Activated CD4-positive, alpha-beta T cell treated with anti-CD3 and anti-CD28 coated beads, Interleukin-2, Interleukin-4, amounts not matched to agents 100 ng/mL and 50 ng/mL, durations not matched to agents 16 hours and 8 hours (primary cell): ENCODE data around the gene MEN1.

ENCODE experiments used
- DNase-seq: peaks from one replicate; pipeline ENCODE4 v3.0.0-alpha.2; 2020; ENCODE audit warnings: low spot score

The MEN1 gene

DNA sequence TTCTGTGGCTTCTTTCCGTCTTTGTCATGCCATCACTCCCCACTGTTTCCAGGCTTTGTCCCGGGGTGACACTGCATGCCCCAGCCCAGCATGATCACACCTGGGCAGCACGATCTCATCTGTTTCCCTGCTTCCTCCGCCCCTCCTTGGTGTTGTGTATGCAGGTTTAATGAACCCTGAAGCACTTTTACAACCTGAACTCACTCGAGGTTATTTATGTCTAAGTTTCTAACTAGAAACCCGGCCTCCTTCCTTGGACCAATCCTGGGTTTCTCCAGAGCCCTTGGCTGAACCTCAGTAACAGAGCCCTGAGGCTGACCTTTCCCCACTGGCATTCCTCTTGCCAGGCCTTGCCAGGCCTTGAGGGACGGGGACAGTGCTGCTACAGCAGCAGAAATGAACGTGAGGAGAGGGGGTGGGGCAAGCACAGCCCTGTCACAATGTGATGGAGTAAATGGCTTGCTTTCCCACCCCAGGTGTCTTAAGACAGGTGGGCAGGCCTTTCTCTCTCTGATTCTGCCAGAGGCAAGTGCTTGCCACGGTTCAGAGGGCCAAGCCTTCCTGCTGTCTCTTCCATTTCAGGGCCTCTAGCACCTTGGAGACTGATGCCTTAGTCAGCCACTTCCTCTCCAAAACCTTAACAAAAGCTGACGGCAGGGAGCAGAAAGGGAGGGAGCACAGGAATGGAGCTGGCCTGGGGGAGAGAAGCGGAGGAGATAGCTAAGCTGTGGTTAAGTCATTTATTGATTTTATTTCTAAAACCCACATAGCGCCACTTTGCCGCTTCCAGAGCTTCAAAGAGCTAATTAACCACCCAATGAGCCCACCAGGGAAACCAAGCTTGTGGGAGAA, 47.5 kb downstream of the MEN1 start:
- DNase-seq: no peak

DNA sequence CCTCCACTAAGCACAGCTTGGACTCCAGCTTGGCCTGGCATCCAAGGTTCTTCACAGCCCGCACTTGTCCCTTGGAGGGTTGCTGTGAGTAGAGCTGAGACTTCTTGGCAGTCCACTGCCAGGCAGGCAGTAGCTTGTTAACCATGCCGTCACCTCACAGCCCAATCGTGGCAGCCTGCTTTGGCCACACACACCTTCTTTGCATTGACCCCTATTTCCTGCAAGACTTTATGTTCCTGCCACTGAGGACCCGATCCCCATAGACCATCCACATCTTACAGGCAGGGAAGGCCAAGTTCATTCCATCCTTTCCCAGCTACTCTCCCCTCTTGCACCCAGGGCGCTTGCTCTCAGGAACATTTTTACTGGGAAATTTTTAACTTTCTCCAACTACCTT, 48.1 kb downstream of the MEN1 start:
- no peak for DNase-seq

DNA sequence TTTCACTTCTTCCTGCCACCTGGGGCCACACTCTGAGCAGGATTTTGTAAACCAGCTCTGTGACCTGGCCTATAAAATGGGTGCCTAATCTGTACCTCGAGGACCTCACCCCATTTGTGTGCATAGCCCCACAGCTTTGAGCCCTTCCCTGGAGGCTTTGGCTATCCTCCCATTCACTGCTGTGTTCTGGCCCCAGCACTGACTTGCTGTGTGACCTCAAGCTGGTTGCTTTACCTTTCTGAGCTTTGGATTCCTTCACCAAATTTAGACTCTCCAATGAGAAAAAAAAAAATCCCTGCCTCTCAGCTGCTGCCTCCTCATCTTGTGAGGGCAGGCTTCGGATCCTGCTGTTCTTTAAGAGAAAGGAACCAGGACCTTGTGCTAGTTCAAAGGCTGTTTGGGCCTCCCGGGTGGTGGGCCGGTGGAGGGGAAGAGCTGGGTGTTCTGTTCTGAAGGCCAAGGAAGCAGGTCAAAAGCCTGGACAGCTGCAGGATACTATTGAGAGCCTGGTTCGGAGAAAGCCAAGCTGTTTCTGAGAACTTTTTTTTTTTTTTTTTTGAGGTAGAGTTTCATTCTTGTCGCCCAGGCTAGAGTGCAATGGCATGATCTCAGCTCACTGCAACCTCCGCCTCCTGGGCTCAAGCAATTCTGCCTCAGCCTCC, 49.5 kb downstream of the MEN1 start:
- DNase-seq: no peak

DNA sequence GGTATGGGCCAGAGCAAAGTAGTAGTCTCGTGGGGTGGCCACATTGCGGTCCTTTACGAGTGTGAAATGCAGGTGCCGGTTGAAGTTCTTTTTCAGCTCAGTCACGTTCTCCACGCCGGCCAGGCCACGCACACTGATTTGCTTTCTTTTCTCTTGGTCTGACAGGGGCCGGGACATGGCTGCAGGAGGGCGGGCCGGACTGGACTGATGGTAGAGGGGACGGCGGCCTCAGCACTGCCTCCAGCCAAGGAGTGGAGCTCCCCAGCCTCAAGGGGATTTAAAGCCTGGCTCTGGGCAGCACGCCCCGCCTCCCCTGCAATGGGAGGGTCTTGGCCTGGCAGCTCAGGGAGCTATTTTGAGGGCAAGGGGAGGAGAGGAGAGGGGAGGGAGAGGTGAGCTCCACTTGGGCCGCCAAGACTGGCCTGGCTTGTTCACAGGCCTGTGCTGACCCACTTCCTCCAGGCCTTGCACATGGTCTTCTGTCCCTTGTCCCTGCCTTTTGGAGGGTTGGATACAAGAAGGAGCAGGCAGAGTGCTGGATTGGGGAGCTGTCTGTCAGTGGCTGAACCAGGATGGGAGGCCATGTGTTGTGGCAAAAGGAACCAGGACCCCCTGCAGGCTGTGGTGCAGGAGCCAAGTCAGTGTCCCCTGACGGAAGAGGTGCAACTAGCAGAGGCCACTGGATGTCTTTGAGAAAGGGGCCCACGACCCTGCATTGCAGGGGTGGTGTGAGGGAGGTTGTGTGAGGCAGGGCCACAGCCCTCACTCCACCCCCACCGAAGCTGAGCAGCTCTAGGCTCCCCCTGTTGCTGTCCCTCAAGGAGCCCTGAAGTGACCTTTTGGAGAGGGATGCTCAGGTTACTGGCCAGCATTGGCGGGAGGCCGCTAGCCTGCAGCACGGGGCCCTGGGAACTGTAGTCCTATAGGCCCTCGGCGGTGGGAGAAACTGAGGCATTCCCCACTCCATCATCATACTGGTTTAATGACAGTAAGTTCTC, 50.3 kb downstream of the MEN1 start, which contains the start of gene PYGM:
Gene PYGM, minus strand, starts transcription at position 253 of the 998 bp plus-strand sequence. Its CDS starts 76 bp downstream, at position 177.
- no peak for DNase-seq

DNA sequence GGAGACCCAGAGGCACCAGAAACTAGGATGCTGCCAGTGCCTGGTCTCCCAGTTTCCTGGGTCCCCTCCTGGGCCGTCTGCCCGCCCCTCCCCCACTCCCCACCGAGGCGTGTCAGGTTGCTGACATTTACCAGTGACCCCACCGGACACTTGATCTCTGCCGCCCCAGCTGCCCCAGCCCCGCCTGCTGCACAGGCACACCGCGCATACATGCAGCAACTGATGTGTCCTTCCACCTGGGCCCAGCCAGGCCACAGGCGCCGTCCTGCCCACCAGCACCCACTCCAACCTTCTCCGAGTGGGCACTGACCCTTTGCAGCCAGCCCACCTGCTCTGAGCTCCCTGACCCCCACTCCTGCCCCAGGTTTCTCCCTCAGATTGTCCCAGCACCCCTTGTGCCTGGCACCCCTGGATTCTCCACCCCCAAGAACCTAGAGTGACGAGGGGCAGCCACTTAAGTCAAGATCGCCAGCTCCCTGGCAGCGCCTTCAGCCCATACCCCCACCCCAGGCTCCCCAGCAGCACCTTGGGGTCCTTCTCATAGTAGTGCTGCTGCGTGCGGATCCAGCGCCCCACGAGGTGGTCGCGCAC, 51.1 kb downstream of the MEN1 start:
- no peak for DNase-seq

DNA sequence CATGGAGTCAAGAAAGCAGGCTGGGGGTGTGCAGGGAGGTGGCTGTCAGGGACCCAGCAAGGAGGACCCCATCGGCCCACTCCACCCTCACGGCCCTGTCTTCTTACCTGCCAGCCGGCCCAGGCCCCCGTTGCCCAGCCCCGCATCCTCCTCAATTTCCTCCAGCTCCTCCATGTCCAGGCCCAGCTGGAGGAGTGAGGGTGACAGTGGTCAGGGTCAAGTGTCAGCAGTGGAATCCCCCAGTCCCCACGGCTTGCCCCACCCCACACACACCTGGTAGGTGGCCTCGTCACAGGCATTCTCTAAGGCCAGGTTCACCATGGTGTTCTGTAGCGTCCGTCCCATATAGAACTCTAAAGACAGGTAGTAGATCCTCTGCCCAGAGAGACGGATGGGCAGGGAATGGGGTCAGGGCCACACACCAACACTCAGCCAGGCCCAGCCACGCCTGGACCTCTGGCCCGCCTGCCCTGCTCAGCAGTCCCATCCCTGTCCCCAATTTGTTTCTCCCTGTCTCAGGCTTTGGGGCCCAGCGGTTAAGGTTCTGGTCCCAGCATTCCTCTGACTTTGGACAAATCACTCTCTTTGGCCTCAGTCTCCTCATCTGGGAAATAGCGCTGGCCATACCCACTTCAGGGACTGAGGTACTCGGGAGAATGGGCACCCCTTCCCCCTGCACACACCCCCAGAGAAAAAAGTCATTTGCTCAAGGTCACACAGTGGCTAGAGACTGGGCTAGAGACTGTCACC, 51.8 kb downstream of the MEN1 start:
- no peak for DNase-seq

DNA sequence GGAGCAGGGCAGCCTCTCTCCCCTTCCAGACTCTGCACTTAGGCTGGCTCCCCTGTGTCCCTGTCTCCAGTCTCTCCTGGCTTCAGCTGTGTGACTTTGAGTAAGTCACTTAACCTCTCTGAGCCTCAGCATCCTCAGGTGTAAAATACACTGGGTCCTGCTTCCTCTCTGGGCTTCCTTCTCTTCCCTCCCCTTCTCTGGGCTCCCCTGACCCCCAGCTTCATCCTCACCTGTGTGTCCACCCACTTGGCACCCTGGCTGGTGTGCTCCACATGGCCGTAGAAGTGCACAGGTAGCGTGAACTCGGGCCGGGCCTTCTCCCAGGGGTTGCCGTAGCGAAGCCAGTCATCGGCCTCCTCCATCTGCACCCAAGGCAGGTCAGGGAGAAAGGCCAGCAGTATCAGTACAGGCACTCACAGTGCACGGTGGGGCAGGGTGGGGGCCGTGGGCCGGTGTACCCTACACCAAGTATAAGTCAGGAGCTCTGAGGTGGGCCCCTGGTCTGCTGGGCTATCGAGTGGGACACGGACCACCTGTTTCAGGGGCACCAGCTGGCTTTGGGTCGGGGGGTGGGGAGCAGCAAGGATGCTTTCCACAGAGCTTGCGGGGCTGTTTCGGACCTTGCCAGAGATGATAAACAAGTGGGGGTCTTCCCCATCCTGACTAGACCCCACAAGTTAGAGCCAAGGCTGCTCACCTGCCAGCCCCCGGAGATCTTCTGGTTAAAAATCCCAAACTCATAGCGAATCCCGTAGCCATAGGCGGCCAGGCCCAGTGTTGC, 52.6 kb downstream of the MEN1 start:
- no peak for DNase-seq

DNA sequence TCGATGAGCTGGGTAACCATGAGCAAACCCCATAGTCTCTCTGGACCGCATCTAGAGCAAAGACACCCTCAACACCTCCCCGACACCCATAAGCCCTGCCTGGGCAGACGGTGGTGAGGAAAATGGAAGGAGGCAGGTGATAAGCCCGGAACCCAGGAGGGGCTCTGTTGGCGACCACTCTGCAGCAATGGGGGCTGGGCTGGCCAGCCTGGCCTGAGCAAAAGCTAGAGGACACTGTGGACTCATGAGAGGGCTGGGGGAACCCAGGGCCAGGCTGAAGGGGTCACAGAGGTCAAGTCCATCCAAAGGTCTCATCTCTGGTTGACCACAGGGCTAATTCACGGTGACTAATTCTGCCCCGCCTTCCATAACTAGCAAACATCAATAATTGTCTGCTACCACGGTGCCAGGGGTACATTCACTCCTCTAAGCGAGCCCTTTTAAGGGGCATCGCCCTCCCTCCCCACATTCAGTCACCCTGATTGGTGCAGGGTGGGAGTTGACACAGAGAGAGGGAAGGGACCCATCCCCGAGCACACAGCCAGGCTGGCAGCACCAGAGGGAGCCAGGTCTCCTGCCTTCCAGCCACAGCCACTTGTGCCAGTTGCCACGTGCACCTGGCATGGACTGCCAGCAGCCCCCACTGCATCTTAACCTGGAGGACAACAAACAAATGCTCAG, 54.5 kb downstream of the MEN1 start:
- DNase-seq: no peak

DNA sequence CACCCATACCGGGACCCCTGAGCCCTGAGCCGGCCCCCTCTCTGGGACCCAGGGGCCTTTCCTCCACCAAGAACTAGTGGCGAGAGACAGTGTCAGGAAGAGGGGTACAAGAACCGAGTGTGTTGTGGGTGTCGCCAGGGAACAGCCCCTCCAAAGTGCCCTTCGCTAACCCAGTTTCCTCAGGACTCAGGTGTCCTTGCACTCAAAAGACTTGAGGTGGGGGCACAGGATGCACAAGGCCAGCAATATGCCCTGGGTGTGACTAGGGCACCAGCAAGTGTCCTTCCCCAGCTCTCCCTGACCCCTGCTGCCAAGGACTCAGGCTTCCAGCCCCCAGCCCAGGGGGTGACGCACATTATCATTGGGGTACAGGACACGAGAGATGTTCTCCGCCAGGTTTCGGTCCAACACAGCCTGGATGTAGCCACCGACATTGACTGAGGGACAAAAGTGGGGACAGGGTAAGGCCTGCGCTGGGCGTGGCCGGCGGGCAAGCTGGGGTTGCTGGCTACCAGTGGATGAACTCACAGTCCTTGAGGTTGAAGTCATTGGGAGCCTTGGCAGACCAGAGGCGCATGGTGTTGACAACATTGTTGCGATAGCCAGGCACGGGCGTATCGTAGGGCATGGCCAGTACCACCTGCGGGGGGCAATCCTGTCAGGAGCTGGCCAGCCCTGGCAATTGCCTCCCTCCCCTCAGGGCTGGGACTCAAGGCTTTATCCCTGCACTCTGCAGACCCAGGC, 55.3 kb downstream of the MEN1 start:
- no peak for DNase-seq

DNA sequence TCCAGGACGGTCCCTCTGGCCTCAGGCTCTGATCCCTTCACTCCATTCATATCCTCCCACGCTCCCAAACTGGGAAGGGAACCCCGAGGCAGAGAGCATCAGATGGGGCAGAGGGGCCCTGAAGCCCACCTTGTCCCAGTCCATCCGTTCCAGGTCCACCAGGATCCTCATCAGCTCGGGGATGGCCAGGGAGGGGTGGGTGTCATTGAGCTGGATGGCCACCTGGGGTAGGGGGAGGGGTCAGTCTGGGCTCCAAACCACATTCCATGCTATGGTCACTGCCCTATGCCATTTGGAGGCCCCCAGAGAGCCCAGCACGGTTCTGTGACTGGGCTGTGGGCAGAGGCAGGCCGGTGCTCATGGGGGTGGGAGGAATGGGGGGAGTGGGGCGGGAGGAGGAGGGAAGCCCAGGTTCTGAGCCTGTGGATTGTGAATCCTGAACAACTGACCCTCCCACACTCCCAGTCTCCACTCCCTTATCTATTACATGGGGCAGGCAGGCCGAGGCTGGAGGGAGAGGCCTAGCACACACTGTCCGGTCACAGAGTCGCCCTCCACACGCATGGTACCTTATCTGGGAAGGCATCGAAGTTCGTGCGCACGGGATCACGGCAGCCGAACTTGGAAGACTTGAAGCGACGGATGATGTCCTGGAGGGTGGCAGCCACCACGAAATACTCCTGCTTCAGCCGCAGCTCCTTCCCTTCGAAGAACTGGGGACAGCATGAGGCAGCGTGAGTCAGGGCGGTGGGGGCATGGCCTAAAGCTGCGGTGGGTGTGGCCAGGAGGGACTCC, 56.0 kb downstream of the MEN1 start:
- no peak for DNase-seq
